ENCODE measurements around the gene CD81. TPM values are rescaled to one million over a fixed set of nuclear protein-coding genes. Genes with fewer than 3 reads are reported as not detected.

CD81 gene
- total RNA-seq, 4 donors from 2014 or later, result 156 to 406 (median 255) TPM

DNA sequence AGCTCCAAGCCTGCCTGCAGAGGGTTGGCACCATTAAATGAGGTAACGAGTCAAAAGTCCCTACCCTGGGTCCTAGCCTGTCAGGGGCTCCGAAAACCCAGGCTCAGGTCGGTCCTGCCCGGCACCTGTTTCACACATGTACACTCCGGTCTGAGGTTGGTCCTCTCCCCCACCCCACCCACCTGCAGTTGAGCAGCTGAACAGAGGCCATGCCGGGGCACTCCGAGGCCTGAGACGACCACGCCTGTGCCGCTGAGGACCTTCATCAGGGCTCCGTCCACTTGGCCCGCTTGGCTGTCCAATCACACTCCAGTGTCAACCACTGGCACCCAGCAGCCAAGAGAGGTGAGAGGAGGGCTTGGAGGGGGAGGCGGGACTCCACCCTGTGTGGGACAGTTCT lies 25.0 kb downstream of the CD81 start:
- TF ChIP-seq POLR2AphosphoS5 (IDR thresholded peaks at IDR 0.05) (no peak), EP300 (IDR thresholded peaks at IDR 0.05; ENCODE audit: low read depth) (no peak), POLR2A (IDR thresholded peaks at IDR 0.05) (no peak), CTCF (IDR thresholded peaks at IDR 0.05) (no peak)
- H3K4me1 ChIP-seq, result peaks cover 15 to 26% (median 23%) of the 10 kb centered on the region in 4 donors
- WGBS, 2 donors (ENCODE audit: low coverage in 1 of 2), result 90% methylated on average over 13 of the region's 13 CpGs; no CpG with 5 or more reads in 1 of the 2 donors
- intact Hi-C loops (cut with DNase I; ENCODE audit: low total_unique reads), result no loop called here
- peak overlapping the region in 1 of 4 donors; percentile 97 for H3K27ac ChIP-seq
- H3K4me3 ChIP-seq, result peak overlapping the region in 1 of 4 donors; percentile 99
- H3K9me3 ChIP-seq, result no peaks in the 10 kb centered on the region
- no peak for DNase-seq
- in situ Hi-C loops (cut with MboI; ENCODE audit: low pct_ligation_motif_present in 1 of 4, low pct_unique_long_range_greater_than_20kb in 1 of 4, low sequenced_read_pairs in 3 of 4), result loop anchor here in 1 of 4 donors (25.0 kb wide), 1 partner anchor 215 kb away; no protein-coding TSS in a partner anchor
- no peaks in the 10 kb centered on the region for H3K27me3 ChIP-seq
- peaks cover 0 to 8% (median 3%) of the 10 kb centered on the region in 4 donors for H3K36me3 ChIP-seq

- in situ Hi-C loops (cut with MboI; ENCODE audit: low pct_ligation_motif_present in 1 of 4, low pct_unique_long_range_greater_than_20kb in 1 of 4, low sequenced_read_pairs in 3 of 4), result loop anchor here in 1 of 4 donors (25.0 kb wide), 1 partner anchor 216 kb away; no protein-coding TSS in a partner anchor
- H3K4me3 ChIP-seq, result no peak overlapping the region
These were observed 26.0 kb downstream of the CD81 start for GRCh38 chr11:2402890-2403645.

DNA sequence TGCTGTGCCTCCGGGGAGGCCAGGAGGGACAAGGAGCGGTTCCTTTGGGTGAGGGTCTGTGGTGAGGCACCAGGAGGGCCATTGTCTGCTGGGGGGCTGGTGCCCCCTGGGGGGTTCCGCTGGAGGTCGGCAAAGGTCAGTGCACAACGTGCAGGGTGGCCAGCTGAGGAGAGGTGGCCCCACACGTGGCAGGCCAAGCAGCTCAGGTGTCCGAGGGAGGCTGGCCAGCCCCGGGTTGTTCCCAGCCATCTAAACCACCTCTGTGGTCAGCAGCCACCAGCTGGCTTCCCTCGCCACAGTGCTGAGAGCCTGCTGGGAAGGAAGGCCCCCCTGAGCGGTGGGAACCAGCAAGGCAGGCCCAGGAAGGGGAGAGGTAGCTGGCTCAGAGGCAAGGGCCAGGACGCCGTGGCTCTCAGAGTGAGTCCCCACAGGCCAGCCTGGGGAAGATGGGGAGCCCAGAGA lies 27.7 kb downstream of the CD81 start:
- Histone ChIP-seq H3K27me3 (peaks cover 14% of the 10 kb centered on the region), H3K4me1 (peaks cover 7 to 12% (median 12%) of the 10 kb centered on the region in 4 donors), H3K27ac (no peak overlapping the region), H3K9me3 (no peaks in the 10 kb centered on the region), H3K36me3 (peaks cover 0 to 8% (median 3%) of the 10 kb centered on the region in 4 donors), H3K4me3 (no peak overlapping the region)
- DNase-seq, result no peak
- TF ChIP-seq EP300 (IDR thresholded peaks at IDR 0.05; ENCODE audit: low read depth) (no peak), POLR2AphosphoS5 (IDR thresholded peaks at IDR 0.05) (peak in 1 of 3 donors; percentile 4)
- in situ Hi-C loops (cut with MboI; ENCODE audit: low pct_ligation_motif_present in 1 of 4, low pct_unique_long_range_greater_than_20kb in 1 of 4, low sequenced_read_pairs in 3 of 4), result loop anchor here in 1 of 4 donors (25.0 kb wide), 1 partner anchor 217 kb away; no protein-coding TSS in a partner anchor
- intact Hi-C loops (cut with DNase I; ENCODE audit: low total_unique reads), result no loop called here
- 69 to 82% methylated on average over 4 to 12 of the region's 12 CpGs for WGBS, 2 donors (ENCODE audit: low coverage in 1 of 2)

More at GRCh38 chr11:2402890-2403645, 26.0 kb downstream of the CD81 start:
- 88% methylated on average over 30 of the region's 31 CpGs; no CpG with 5 or more reads in 1 of the 2 donors for WGBS, 2 donors (ENCODE audit: low coverage in 1 of 2)
- Histone ChIP-seq H3K9me3 (no peaks in the 10 kb centered on the region), H3K4me1 (peaks cover 15 to 26% (median 23%) of the 10 kb centered on the region in 4 donors), H3K27me3 (no peaks in the 10 kb centered on the region), H3K36me3 (peaks cover 0 to 8% (median 3%) of the 10 kb centered on the region in 4 donors), H3K27ac (no peak overlapping the region)
- intact Hi-C loops (cut with DNase I; ENCODE audit: low total_unique reads), result no loop called here
- DNase-seq, result no peak
- TF ChIP-seq POLR2A (IDR thresholded peaks at IDR 0.05), result no peak
- no peak for TF ChIP-seq EP300 (IDR thresholded peaks at IDR 0.05; ENCODE audit: low read depth)
- TF ChIP-seq POLR2AphosphoS5 (IDR thresholded peaks at IDR 0.05), result no peak
- TF ChIP-seq CTCF (IDR thresholded peaks at IDR 0.05), result no peak

GRCh38 chr11:2406451-2406850 lies 29.3 kb downstream of the CD81 start:
- no peak overlapping the region for H3K27ac ChIP-seq
- in situ Hi-C loops (cut with MboI; ENCODE audit: low pct_ligation_motif_present in 1 of 4, low pct_unique_long_range_greater_than_20kb in 1 of 4, low sequenced_read_pairs in 3 of 4), result loop anchor here in 1 of 4 donors (25.0 kb wide), 1 partner anchor 219 kb away; no protein-coding TSS in a partner anchor
- intact Hi-C loops (cut with DNase I; ENCODE audit: low total_unique reads), result no loop called here

More at GRCh38 chr11:2406451-2406850, 29.3 kb downstream of the CD81 start:
- Histone ChIP-seq H3K27me3 (peaks cover 25% of the 10 kb centered on the region), H3K9me3 (no peaks in the 10 kb centered on the region), H3K4me1 (peaks cover 5 to 8% (median 8%) of the 10 kb centered on the region in 4 donors), H3K36me3 (peaks cover 0 to 8% (median 3%) of the 10 kb centered on the region in 4 donors), H3K4me3 (no peak overlapping the region)
- DNase-seq, result no peak
- 79% methylated on average over 14 of the region's 14 CpGs; no CpG with 5 or more reads in 1 of the 2 donors for WGBS, 2 donors (ENCODE audit: low coverage in 1 of 2)
- no peak for TF ChIP-seq POLR2A (IDR thresholded peaks at IDR 0.05)
- no peak for TF ChIP-seq EP300 (IDR thresholded peaks at IDR 0.05; ENCODE audit: low read depth)
- no peak for TF ChIP-seq CTCF (IDR thresholded peaks at IDR 0.05)
- TF ChIP-seq POLR2AphosphoS5 (IDR thresholded peaks at IDR 0.05), result no peak

Measured in transverse colon (tissue), 4 donors.